H9 (cell line): Measurements from ENCODE around the gene RYR3. TPM values are rescaled to one million over a fixed set of nuclear protein-coding genes. Genes with fewer than 3 reads are reported as not detected.

ENCODE experiments used
- DNase-seq: peaks from one replicate; pipeline ENCODE4 v3.0.0-alpha.2; 2017
- H2AFZ ChIP-seq: one replicate; pipeline ENCODE4 v1.6.1; 2013; ENCODE audit warnings: mild to moderate bottlenecking, low read length, control low read depth, moderate library complexity
- H2AK5ac ChIP-seq: 2 replicates; pipeline ENCODE4 v1.6.1; 2013; ENCODE audit warnings: low read length, control low read depth, mixed read lengths; ENCODE audit not compliant: insufficient read length
- H2BK120ac ChIP-seq: one replicate; pipeline ENCODE4 v1.6.1; 2013; ENCODE audit warnings: low read depth, mild to moderate bottlenecking, low read length, control low read depth, inconsistent platforms; ENCODE audit not compliant: poor library complexity, severe bottlenecking
- H2BK12ac ChIP-seq: 2 replicates; pipeline ENCODE4 v1.6.1; 2013; ENCODE audit warnings: low read length, control low read depth, mixed read lengths, low read depth; ENCODE audit not compliant: insufficient read length
- H2BK15ac ChIP-seq: 2 replicates; pipeline ENCODE4 v1.6.1; 2013; ENCODE audit warnings: low read depth, low read length, control low read depth
- H2BK20ac ChIP-seq: one replicate; pipeline ENCODE4 v1.6.1; 2013; ENCODE audit warnings: low read depth, mild to moderate bottlenecking, low read length, control low read depth, inconsistent platforms; ENCODE audit not compliant: poor library complexity, severe bottlenecking
- H2BK5ac ChIP-seq: 2 replicates; pipeline ENCODE4 v1.6.1; 2013; ENCODE audit warnings: low read length, control low read depth, mixed read lengths; ENCODE audit not compliant: insufficient read length
- H3K14ac ChIP-seq: 2 replicates; pipeline ENCODE4 v1.6.1; 2013; ENCODE audit warnings: low read length, control low read depth; ENCODE audit not compliant: insufficient read depth
- H3K18ac ChIP-seq: 2 replicates; pipeline ENCODE4 v1.6.1; 2013; ENCODE audit warnings: low read depth, mild to moderate bottlenecking, mixed read lengths, low read length, control low read depth; ENCODE audit not compliant: insufficient read length
- H3K23ac ChIP-seq: 2 replicates; pipeline ENCODE4 v1.6.1; 2013; ENCODE audit warnings: low read length, control low read depth, mixed read lengths, low read depth; ENCODE audit not compliant: insufficient read length
- H3K23me2 ChIP-seq: 2 replicates; pipeline ENCODE4 v1.6.1; 2013; ENCODE audit warnings: low read depth, mild to moderate bottlenecking, mixed read lengths, low read length, control low read depth; ENCODE audit not compliant: insufficient read length, poor library complexity, severe bottlenecking
- H3K27ac ChIP-seq: 2 replicates; pipeline ENCODE4 v1.5.1; 2013; ENCODE audit warnings: low read length, control low read depth, mixed read lengths, low read depth; ENCODE audit not compliant: insufficient read length
- H3K27me3 ChIP-seq: 2 replicates; pipeline ENCODE4 v1.6.1; 2013; ENCODE audit warnings: low read length, control low read depth, inconsistent platforms; ENCODE audit not compliant: insufficient read depth
- H3K4ac ChIP-seq: 2 replicates; pipeline ENCODE4 v1.6.1; 2013; ENCODE audit warnings: low read depth, mild to moderate bottlenecking, control low read depth, inconsistent platforms, low read length, moderate library complexity
- H3K4me1 ChIP-seq: 2 replicates; pipeline ENCODE4 v1.6.1; 2013; ENCODE audit warnings: low read length, control low read depth, inconsistent platforms; ENCODE audit not compliant: insufficient read depth
- H3K4me2 ChIP-seq: 2 replicates; pipeline ENCODE4 v1.6.1; 2013; ENCODE audit warnings: low read length, control low read depth, mixed read lengths; ENCODE audit not compliant: insufficient read length, insufficient read depth
- H3K56ac ChIP-seq: 2 replicates; pipeline ENCODE4 v1.6.1; 2013; ENCODE audit warnings: low read depth, mild to moderate bottlenecking, mixed read lengths, low read length, control low read depth; ENCODE audit not compliant: insufficient read length
- H3K79me1 ChIP-seq: 2 replicates; pipeline ENCODE4 v1.6.1; 2013; ENCODE audit warnings: low read depth, mild to moderate bottlenecking, moderate library complexity, low read length, control low read depth, inconsistent platforms; ENCODE audit not compliant: insufficient read depth, poor library complexity, severe bottlenecking
- H3K79me2 ChIP-seq: 2 replicates; pipeline ENCODE4 v1.6.1; 2013; ENCODE audit warnings: low read length, control low read depth, inconsistent platforms; ENCODE audit not compliant: insufficient read depth
- H3K9ac ChIP-seq: 2 replicates; pipeline ENCODE4 v1.6.1; 2013; ENCODE audit warnings: low read length, control low read depth, mixed read lengths; ENCODE audit not compliant: insufficient read length; ENCODE audit errors: extremely low read depth
- H3K9me3 ChIP-seq: one replicate; pipeline ENCODE4 v1.6.1; 2013; ENCODE audit warnings: low read depth, low read length, inconsistent platforms; ENCODE audit not compliant: control insufficient read depth
- H3T11ph ChIP-seq: one replicate; pipeline ENCODE4 v1.6.1; 2013; ENCODE audit warnings: mild to moderate bottlenecking, low read length, control low read depth, inconsistent platforms
- H4K20me1 ChIP-seq: one replicate; pipeline ENCODE4 v1.6.1; 2013; ENCODE audit not compliant: control insufficient read depth, insufficient read length, insufficient read depth
- H4K5ac ChIP-seq: 2 replicates; pipeline ENCODE4 v1.6.1; 2013; ENCODE audit warnings: low read depth, mild to moderate bottlenecking, mixed read lengths, low read length, control low read depth; ENCODE audit not compliant: insufficient read length
- H4K8ac ChIP-seq: replicated peaks from 2 replicates; pipeline ENCODE4 v1.6.1; 2013; ENCODE audit warnings: low read length, control low read depth, mixed read lengths, low read depth; ENCODE audit not compliant: insufficient read length
- H4K91ac ChIP-seq: 2 replicates; pipeline ENCODE4 v1.6.1; 2013; ENCODE audit warnings: low read depth, mild to moderate bottlenecking, moderate library complexity, mixed read lengths, low read length, control low read depth; ENCODE audit not compliant: insufficient read length
- H3K27ac Mint-ChIP-seq, 3 experiments: 2 replicates in 2 of 3; 3 replicates in 1 of 3; pipeline ENCODE4 v1.8.0; 2020 to 2021; ENCODE audit warnings: mixed read lengths in 3 of 3, mild to moderate bottlenecking in 1 of 3, moderate library complexity in 1 of 3
- H3K27me3 Mint-ChIP-seq: 2 replicates; pipeline ENCODE4 v1.8.0; 2021; ENCODE audit warnings: low read depth, mild to moderate bottlenecking, moderate library complexity, mixed read lengths
- H3K36me3 Mint-ChIP-seq, 3 experiments: 2 replicates in 2 of 3; 3 replicates in 1 of 3; pipeline ENCODE4 v1.8.0; 2020 to 2021; ENCODE audit warnings: low read depth in 3 of 3, mixed read lengths in 3 of 3; ENCODE audit not compliant: insufficient read depth in 1 of 3
- H3K4me1 Mint-ChIP-seq, 2 experiments: 2 replicates each; pipeline ENCODE4 v1.8.0; 2020; ENCODE audit warnings: mixed read lengths in 2 of 2
- H3K4me3 Mint-ChIP-seq, 2 experiments: 2 replicates in 1 of 2; 3 replicates in 1 of 2; pipeline ENCODE4 v1.8.0; 2020 to 2021; ENCODE audit warnings: mild to moderate bottlenecking in 2 of 2, mixed read lengths in 2 of 2, moderate library complexity in 1 of 2
- H3K9me3 Mint-ChIP-seq, 2 experiments: 2 replicates in 1 of 2; 3 replicates in 1 of 2; pipeline ENCODE4 v1.8.0; 2020; ENCODE audit warnings: mild to moderate bottlenecking in 2 of 2, mixed read lengths in 2 of 2, moderate library complexity in 1 of 2
- WGBS: extraction: QIAGEN DNeasy Blood & Tissue Kit; methylation state at CpG from one replicate; pipeline ENCODE4 v1.1.7; 2013; ENCODE audit warnings: missing lambda C conversion rate, low lambda C conversion rate, mixed read lengths; ENCODE audit not compliant: insufficient read length; ENCODE audit errors: extremely low coverage; 5-methylcytosine and 5-hydroxymethylcytosine counted together
- total RNA-seq: library from RNA; stranded (reverse); gene quantifications from 2 replicates; pipeline ENCODE4 v1.2.1, GENCODE V29; 2021
- TF ChIP-seq, protein P1 (sequence below): fragments of 200-600 bp; sonication (generic); conservative IDR thresholded peaks from 3 replicates; pipeline ENCODE4 v1.8.0; 2021; ENCODE audit warnings: antibody characterized with exemption, mild to moderate bottlenecking

RYR3 gene
- total RNA-seq, 1 experiment from 2014 or later: 0.85 TPM

DNA sequence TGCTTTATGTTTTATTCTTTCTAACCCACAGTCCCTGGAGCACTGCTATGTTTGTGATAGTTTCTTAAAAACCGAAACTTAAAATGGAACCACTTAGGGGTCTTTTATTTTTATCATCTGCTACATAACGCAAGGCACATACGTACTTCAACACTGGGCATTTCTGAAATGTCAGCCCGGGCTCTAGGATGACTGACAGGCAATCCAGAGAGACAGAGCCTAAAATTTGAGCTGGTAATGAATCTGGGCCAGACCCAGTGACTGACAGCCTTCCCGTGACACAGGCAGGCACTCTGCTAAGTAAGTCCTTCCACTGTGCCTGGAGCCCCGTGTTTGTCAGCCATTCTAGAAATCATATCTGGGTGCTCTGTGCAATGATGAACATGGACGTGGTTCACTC is 84.6 kb downstream of the RYR3 start:
- H3K27me3 Mint-ChIP-seq: no peaks in the 10 kb centered on the region
- no peaks in the 10 kb centered on the region for H3K36me3 Mint-ChIP-seq
- H3K23me2 ChIP-seq: no peaks in the 10 kb centered on the region
- no peak overlapping the region for H4K91ac ChIP-seq
- WGBS: no CpG with 5 or more reads among the region's 7 CpGs
- H3K18ac ChIP-seq: no peak overlapping the region
- no peak overlapping the region for H2AFZ ChIP-seq
- H3K4me2 ChIP-seq: no peak overlapping the region
- no peak overlapping the region for H2AK5ac ChIP-seq
- no peak for DNase-seq
- no peak overlapping the region for H3K27ac ChIP-seq
- H2BK15ac ChIP-seq: no peak overlapping the region
- no peak overlapping the region for H3K23ac ChIP-seq
- H3T11ph ChIP-seq: no peak overlapping the region
- no peaks in the 10 kb centered on the region for H3K27me3 ChIP-seq
- H3K4me1 Mint-ChIP-seq: peaks cover 3 to 12% of the 10 kb centered on the region in 2 experiments
- no peak overlapping the region for H3K14ac ChIP-seq
- no peak overlapping the region for H2BK12ac ChIP-seq
- no peak overlapping the region for H3K4me3 Mint-ChIP-seq
- no peaks in the 10 kb centered on the region for H3K4me1 ChIP-seq
- no peak overlapping the region for H2BK5ac ChIP-seq
- no peaks in the 10 kb centered on the region for H4K20me1 ChIP-seq
- no peak overlapping the region for H4K5ac ChIP-seq
- H3K9me3 Mint-ChIP-seq: no peaks in the 10 kb centered on the region
- H3K9ac ChIP-seq: no peak overlapping the region
- no peaks in the 10 kb centered on the region for H3K79me2 ChIP-seq
- H3K56ac ChIP-seq: no peak overlapping the region
- no peak overlapping the region for H2BK120ac ChIP-seq
- TF ChIP-seq, protein P1, sequence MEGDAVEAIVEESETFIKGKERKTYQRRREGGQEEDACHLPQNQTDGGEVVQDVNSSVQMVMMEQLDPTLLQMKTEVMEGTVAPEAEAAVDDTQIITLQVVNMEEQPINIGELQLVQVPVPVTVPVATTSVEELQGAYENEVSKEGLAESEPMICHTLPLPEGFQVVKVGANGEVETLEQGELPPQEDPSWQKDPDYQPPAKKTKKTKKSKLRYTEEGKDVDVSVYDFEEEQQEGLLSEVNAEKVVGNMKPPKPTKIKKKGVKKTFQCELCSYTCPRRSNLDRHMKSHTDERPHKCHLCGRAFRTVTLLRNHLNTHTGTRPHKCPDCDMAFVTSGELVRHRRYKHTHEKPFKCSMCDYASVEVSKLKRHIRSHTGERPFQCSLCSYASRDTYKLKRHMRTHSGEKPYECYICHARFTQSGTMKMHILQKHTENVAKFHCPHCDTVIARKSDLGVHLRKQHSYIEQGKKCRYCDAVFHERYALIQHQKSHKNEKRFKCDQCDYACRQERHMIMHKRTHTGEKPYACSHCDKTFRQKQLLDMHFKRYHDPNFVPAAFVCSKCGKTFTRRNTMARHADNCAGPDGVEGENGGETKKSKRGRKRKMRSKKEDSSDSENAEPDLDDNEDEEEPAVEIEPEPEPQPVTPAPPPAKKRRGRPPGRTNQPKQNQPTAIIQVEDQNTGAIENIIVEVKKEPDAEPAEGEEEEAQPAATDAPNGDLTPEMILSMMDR: no peak
- no peak overlapping the region for H3K4ac ChIP-seq
- no peak overlapping the region for H2BK20ac ChIP-seq
- H3K27ac Mint-ChIP-seq: no peak overlapping the region
- H3K79me1 ChIP-seq: no peaks in the 10 kb centered on the region
- H4K8ac ChIP-seq: no peak overlapping the region
- no peaks in the 10 kb centered on the region for H3K9me3 ChIP-seq
